DOHH2 (cell line): ENCODE measurements around the gene RASAL2.

ENCODE experiments used
- EZH2phosphoT487 ChIP-seq: fragments of 200-600 bp; sonication (generic); IDR thresholded peaks from 2 replicates; pipeline ENCODE4 v1.6.1; 2017; ENCODE audit warnings: borderline replicate concordance, mild to moderate bottlenecking, antibody characterized with exemption, low read length, moderate library complexity, mixed read lengths
- TF ChIP-seq, protein P1 (sequence below): fragments of 200-600 bp; sonication (generic); IDR thresholded peaks from one replicate; pipeline ENCODE4 v1.5.1; 2014; ENCODE audit warnings: antibody characterized with exemption, mild to moderate bottlenecking, low read depth, low read length; ENCODE audit not compliant: poor library complexity, severe bottlenecking

DNA sequence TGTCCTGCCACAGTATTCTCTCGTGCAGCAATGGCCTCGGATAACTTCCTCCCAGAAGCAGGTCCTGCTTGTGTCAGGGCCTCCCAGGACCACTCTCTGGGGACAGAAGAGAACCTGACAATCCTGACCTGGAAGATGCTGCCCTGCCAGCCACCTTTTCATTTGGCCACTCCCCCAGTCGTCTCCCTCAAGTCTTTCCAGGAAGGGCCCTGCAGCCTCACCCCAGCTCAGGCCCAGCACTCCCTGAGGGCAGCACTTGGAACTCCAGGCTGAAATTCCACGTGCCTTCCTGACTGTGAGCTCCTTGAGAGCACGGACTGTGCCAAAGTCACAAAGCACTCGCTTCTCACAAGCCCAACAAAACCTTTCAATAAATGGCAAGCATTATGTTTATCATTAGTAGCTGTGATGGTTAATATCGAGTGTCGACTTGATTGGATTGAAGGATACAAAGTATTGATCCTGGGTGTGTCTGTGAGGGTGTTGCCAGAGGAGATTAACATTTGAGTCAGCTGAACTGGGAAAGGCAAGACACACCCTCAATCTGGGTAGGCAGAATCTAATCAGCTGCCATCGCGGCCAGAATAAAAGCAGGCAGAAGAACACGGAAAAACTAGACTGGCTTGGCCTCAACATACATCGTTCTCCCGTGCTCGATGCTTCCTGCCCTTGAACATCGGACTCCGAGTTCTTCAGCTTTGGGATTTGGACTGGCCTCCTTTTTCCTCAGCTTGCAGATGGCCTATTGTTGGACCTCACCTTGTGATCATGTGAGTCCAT lies 405.2 kb downstream of the RASAL2 start:
- TF ChIP-seq, protein P1, sequence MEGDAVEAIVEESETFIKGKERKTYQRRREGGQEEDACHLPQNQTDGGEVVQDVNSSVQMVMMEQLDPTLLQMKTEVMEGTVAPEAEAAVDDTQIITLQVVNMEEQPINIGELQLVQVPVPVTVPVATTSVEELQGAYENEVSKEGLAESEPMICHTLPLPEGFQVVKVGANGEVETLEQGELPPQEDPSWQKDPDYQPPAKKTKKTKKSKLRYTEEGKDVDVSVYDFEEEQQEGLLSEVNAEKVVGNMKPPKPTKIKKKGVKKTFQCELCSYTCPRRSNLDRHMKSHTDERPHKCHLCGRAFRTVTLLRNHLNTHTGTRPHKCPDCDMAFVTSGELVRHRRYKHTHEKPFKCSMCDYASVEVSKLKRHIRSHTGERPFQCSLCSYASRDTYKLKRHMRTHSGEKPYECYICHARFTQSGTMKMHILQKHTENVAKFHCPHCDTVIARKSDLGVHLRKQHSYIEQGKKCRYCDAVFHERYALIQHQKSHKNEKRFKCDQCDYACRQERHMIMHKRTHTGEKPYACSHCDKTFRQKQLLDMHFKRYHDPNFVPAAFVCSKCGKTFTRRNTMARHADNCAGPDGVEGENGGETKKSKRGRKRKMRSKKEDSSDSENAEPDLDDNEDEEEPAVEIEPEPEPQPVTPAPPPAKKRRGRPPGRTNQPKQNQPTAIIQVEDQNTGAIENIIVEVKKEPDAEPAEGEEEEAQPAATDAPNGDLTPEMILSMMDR = no peak
- TF ChIP-seq EZH2phosphoT487 = no peak
